HFFc6 (cell line): ENCODE results near the gene KCNJ10. TPM values are rescaled to one million over a fixed set of nuclear protein-coding genes. Genes with fewer than 3 reads are reported as not detected.

Experiments
- DNase-seq: peaks from one replicate; pipeline ENCODE4 v3.0.0-alpha.2; 2018
- H3K27ac Mint-ChIP-seq: 2 replicates; pipeline ENCODE4 v1.8.0; 2020; ENCODE audit warnings: mild to moderate bottlenecking, mixed read lengths
- H3K27me3 Mint-ChIP-seq: 2 replicates; pipeline ENCODE4 v1.8.0; 2021; ENCODE audit warnings: mild to moderate bottlenecking, moderate library complexity, mixed read lengths; ENCODE audit not compliant: insufficient read depth
- H3K36me3 Mint-ChIP-seq: 2 replicates; pipeline ENCODE4 v1.8.0; 2021; ENCODE audit warnings: low read depth, mixed read lengths
- H3K4me1 Mint-ChIP-seq: 2 replicates; pipeline ENCODE4 v1.8.0; 2020; ENCODE audit warnings: low read depth, mixed read lengths
- H3K4me3 Mint-ChIP-seq: 2 replicates; pipeline ENCODE4 v1.8.0; 2020; ENCODE audit warnings: mild to moderate bottlenecking, moderate library complexity, mixed read lengths
- H3K9me3 Mint-ChIP-seq: 2 replicates; pipeline ENCODE4 v1.8.0; 2020; ENCODE audit warnings: mild to moderate bottlenecking, mixed read lengths
- CTCF ChIP-seq: fragments of 200-600 bp; sonication (generic); IDR thresholded peaks from 2 replicates; pipeline ENCODE4 v1.5.0; 2021; ENCODE audit warnings: antibody characterized with exemption, mild to moderate bottlenecking
- total RNA-seq, 6 experiments: library from RNA; stranded (reverse); fragmentation: NEBNext Ultra II Directional; extraction: Animal tissue kit (Norgen Biotek cat#: 25700); gene quantifications; 2 replicates in 1 of 6; 3 replicates in 5 of 6; pipeline ENCODE4 v1.2.3, GENCODE V29; 2021

Gene KCNJ10
- total RNA-seq, 6 experiments from 2014 or later = not detected

- Mint-ChIP-seq H3K27me3 (peaks cover 47% of the 10 kb centered on the region), H3K36me3 (no peaks in the 10 kb centered on the region), H3K4me1 (peaks cover 16% of the 10 kb centered on the region), H3K4me3 (no peak overlapping the region), H3K27ac (no peak overlapping the region), H3K9me3 (no peaks in the 10 kb centered on the region)
- TF ChIP-seq CTCF = no peak
- DNase-seq = no peak
Measured at GRCh38 chr1:159949123-159949522, 120.8 kb downstream of the KCNJ10 start.

Other genes with a start within 250 kb of the KCNJ10 start
- under 1 TPM; 0.09 to 0.99 (median 0.40) TPM for gene SLAMF8, start 243.3 kb downstream of the KCNJ10 start, total RNA-seq
- not detected for gene VSIG8, start 207.5 kb downstream of the KCNJ10 start, total RNA-seq
- gene CFAP45, start 170.0 kb downstream of the KCNJ10 start, total RNA-seq = 1 to 10 TPM in 4 of 6 experiments, under 1 TPM in 2; 0.94 to 2.5 (median 1.2) TPM
- gene TAGLN2, start 144.7 kb downstream of the KCNJ10 start, total RNA-seq = 100 to 1,000 TPM; 560 to 914 (median 815) TPM
- gene IGSF9, start 124.5 kb downstream of the KCNJ10 start, total RNA-seq = not detected
- gene SLAMF9, start 115.9 kb downstream of the KCNJ10 start, total RNA-seq = under 1 TPM in 3 of 6 experiments, not detected in 3; 0.41 to 0.51 (median 0.46) TPM
- 1 to 10 TPM; 6.7 to 8.4 (median 7.7) TPM for gene PIGM, start 38.2 kb downstream of the KCNJ10 start, total RNA-seq
- gene KCNJ9, start 11.4 kb upstream of the KCNJ10 start, total RNA-seq = not detected
- 10 to 100 TPM in 5 of 6 experiments, 1 to 10 TPM in 1; 9.6 to 12.9 (median 11.2) TPM for gene IGSF8, start 28.5 kb upstream of the KCNJ10 start, total RNA-seq
- gene ATP1A2, start 45.6 kb upstream of the KCNJ10 start, total RNA-seq = under 1 TPM in 5 of 6 experiments, not detected in 1; 0.09 to 0.17 (median 0.14) TPM
- gene ATP1A4, start 81.4 kb upstream of the KCNJ10 start, total RNA-seq = not detected
- gene CASQ1, start 120.4 kb upstream of the KCNJ10 start, total RNA-seq = under 1 TPM in 3 of 6 experiments, not detected in 3; 0.14 to 0.35 (median 0.19) TPM
- 100 to 1,000 TPM; 448 to 538 (median 470) TPM for gene PEA15, start 135.2 kb upstream of the KCNJ10 start, total RNA-seq
- 10 to 100 TPM; 65.9 to 73.0 (median 70.1) TPM for gene DCAF8, start 192.4 kb upstream of the KCNJ10 start, total RNA-seq
- 10 to 100 TPM; 65.2 to 74.3 (median 70.5) TPM for gene PEX19, start 215.0 kb upstream of the KCNJ10 start, total RNA-seq